ENCODE data around the gene ANTXR1.

The ANTXR1 gene

GRCh38 chr2:69205491-69205890, 192.5 kb downstream of the ANTXR1 start:
- no peak for ATAC-seq
- TF ChIP-seq ESRRG (CRISPR knock-in tag; IDR thresholded peaks at IDR 0.05), result no peak
- no peak for TF ChIP-seq CREB5 (CRISPR knock-in tag; IDR thresholded peaks at IDR 0.05; ENCODE audit: low read depth)
- no peak for TF ChIP-seq ARNTL (CRISPR knock-in tag; IDR thresholded peaks at IDR 0.05; ENCODE audit: borderline replicate concordance, low read depth)
- no peak for TF ChIP-seq TCF4 (CRISPR knock-in tag; IDR thresholded peaks at IDR 0.05; ENCODE audit: borderline replicate concordance)
- no peak for TF ChIP-seq ZNF70 (CRISPR knock-in tag; IDR thresholded peaks at IDR 0.05)
- TF ChIP-seq PATZ1 (CRISPR knock-in tag; IDR thresholded peaks at IDR 0.05; ENCODE audit: borderline replicate concordance), result no peak
- TF ChIP-seq OSR1 (CRISPR knock-in tag; IDR thresholded peaks at IDR 0.05), result no peak
- TF ChIP-seq TSHZ2 (CRISPR knock-in tag; IDR thresholded peaks at IDR 0.05), result no peak
- no peak for TF ChIP-seq RARB (CRISPR knock-in tag; IDR thresholded peaks at IDR 0.05)
- no peak for TF ChIP-seq TOX (CRISPR knock-in tag; IDR thresholded peaks at IDR 0.05; ENCODE audit: borderline replicate concordance)
- no peak for TF ChIP-seq POU6F1 (CRISPR knock-in tag; IDR thresholded peaks at IDR 0.05; ENCODE audit: borderline replicate concordance, low read depth)

- peak; percentile 52; the same call in 1 of the 3 replicates for ATAC-seq
Observed at GRCh38 chr2:69208023-69208595, 195.1 kb downstream of the ANTXR1 start.

More at GRCh38 chr2:69208023-69208595, 195.1 kb downstream of the ANTXR1 start:
- no peak for TF ChIP-seq POU6F1 (CRISPR knock-in tag; IDR thresholded peaks at IDR 0.05; ENCODE audit: borderline replicate concordance, low read depth)
- no peak for TF ChIP-seq GLIS3 (CRISPR knock-in tag; IDR thresholded peaks at IDR 0.05)
- no peak for TF ChIP-seq CREB5 (CRISPR knock-in tag; IDR thresholded peaks at IDR 0.05; ENCODE audit: low read depth)
- no peak for TF ChIP-seq ZFP3 (CRISPR knock-in tag; IDR thresholded peaks at IDR 0.05)
- no peak for TF ChIP-seq ZNF70 (CRISPR knock-in tag; IDR thresholded peaks at IDR 0.05)
- TF ChIP-seq OSR1 (CRISPR knock-in tag; IDR thresholded peaks at IDR 0.05), result no peak
- TF ChIP-seq CSRNP3 (CRISPR knock-in tag; IDR thresholded peaks at IDR 0.05), result no peak
- TF ChIP-seq TSHZ2 (CRISPR knock-in tag; IDR thresholded peaks at IDR 0.05), result no peak
- no peak for TF ChIP-seq ARNTL (CRISPR knock-in tag; IDR thresholded peaks at IDR 0.05; ENCODE audit: borderline replicate concordance, low read depth)
- TF ChIP-seq ESRRG (CRISPR knock-in tag; IDR thresholded peaks at IDR 0.05), result no peak
- no peak for TF ChIP-seq PATZ1 (CRISPR knock-in tag; IDR thresholded peaks at IDR 0.05; ENCODE audit: borderline replicate concordance)
- no peak for TF ChIP-seq CSDC2 (CRISPR knock-in tag; IDR thresholded peaks at IDR 0.05)
- TF ChIP-seq ZC3H10 (CRISPR knock-in tag; IDR thresholded peaks at IDR 0.05), result no peak
- TF ChIP-seq BACH2 (CRISPR knock-in tag; IDR thresholded peaks at IDR 0.05; ENCODE audit: borderline replicate concordance), result no peak
- TF ChIP-seq ZNF565 (CRISPR knock-in tag; conservative IDR thresholded peaks at IDR 0.05; ENCODE audit: low read depth), result no peak
- no peak for TF ChIP-seq PPARA (CRISPR knock-in tag; IDR thresholded peaks at IDR 0.05; ENCODE audit: borderline replicate concordance)
- no peak for TF ChIP-seq ZFP30 (CRISPR knock-in tag; IDR thresholded peaks at IDR 0.05)
- no peak for TF ChIP-seq SNAI2 (CRISPR knock-in tag; IDR thresholded peaks at IDR 0.05)
